ENCODE data around the gene TIPRL. TPM values are rescaled to one million over a fixed set of nuclear protein-coding genes. Genes with fewer than 3 reads are reported as not detected.

TIPRL gene
- total and polyA plus RNA-seq, 2 of the 8 experiments (the other 6 are each of a cell fraction or from before 2014, with no cell fraction given) = 8.1 to 27.4 TPM

- H2AK5ac ChIP-seq (ENCODE audit: low read depth, low read length) = no peak overlapping the region
Measured at GRCh38 chr1:168220470-168220871, 41.7 kb downstream of the TIPRL start.

More at GRCh38 chr1:168220470-168220871, 41.7 kb downstream of the TIPRL start:
- no peaks in the 10 kb centered on the region for H3K27me3 ChIP-seq (replicated peaks in 1 of 4; ENCODE audit: control insufficient read depth in 3 of 4, extremely low read depth in 1 of 4, insufficient read depth in 3 of 4, low read length in 3 of 4)
- H4K8ac ChIP-seq (ENCODE audit: extremely low read depth, insufficient read depth, low read length) = no peak overlapping the region
- FAIRE-seq (no peak), DNase-seq (ENCODE audit: low read depth in 1 of 2, low spot score in 2 of 2) (no peak)
- H4K20me1 ChIP-seq (replicated peaks in 1 of 2; ENCODE audit: control insufficient read depth in 1 of 2, insufficient read depth in 2 of 2, low read length in 2 of 2) = no peaks in the 10 kb centered on the region
- no peak overlapping the region for H2BK5ac ChIP-seq (ENCODE audit: low read depth, low read length)
- H3K4ac ChIP-seq (replicated peaks; ENCODE audit: insufficient read length, low read depth, low read length) = no peak overlapping the region
- 0 out of 4 replicates have a peak, but pooled peaks cover 3 to 5% of the 10 kb centered on the region in 2 experiments for H3K9me3 ChIP-seq (ENCODE audit: insufficient read depth in 2 of 2, low read depth in 1 of 2, low read length in 1 of 2)
- no peak overlapping the region for H3K4me2 ChIP-seq (ENCODE audit: insufficient read depth in 1 of 2, low read depth in 2 of 2, low read length in 2 of 2)
- no peak overlapping the region for H4K5ac ChIP-seq (ENCODE audit: insufficient read length, low read depth, low read length)
- H3K27ac ChIP-seq (ENCODE audit: low read depth, low read length) = no peak overlapping the region
- H2BK120ac ChIP-seq (replicated peaks; ENCODE audit: low read depth, low read length) = no peak overlapping the region
- no peak overlapping the region for H2BK20ac ChIP-seq (ENCODE audit: low read length)
- no peak overlapping the region for H4K91ac ChIP-seq (replicated peaks; ENCODE audit: insufficient read length, low read length)
- H2AFZ ChIP-seq (ENCODE audit: low read length) = no peak overlapping the region
- peaks cover 0 to 7% (median 6%) of the 10 kb centered on the region in 4 experiments; a peak in 5 of 7 replicates for H3K4me1 ChIP-seq (replicated peaks in 1 of 4; ENCODE audit: control insufficient read depth in 3 of 4, insufficient read depth in 4 of 4, low read length in 3 of 4)
- 0 out of 2 replicates have a peak, but pooled peaks cover under 1% of the 10 kb centered on the region for H3K23me2 ChIP-seq (ENCODE audit: low read depth, low read length)
- H3K79me2 ChIP-seq (ENCODE audit: control insufficient read depth in 1 of 2, insufficient read depth in 2 of 2, low read length in 2 of 2) = no peaks in the 10 kb centered on the region
- H3K18ac ChIP-seq (ENCODE audit: extremely low read depth, low read length) = no peak overlapping the region
- H2BK15ac ChIP-seq (ENCODE audit: low read length) = no peak overlapping the region
- no peak overlapping the region for H3K14ac ChIP-seq (ENCODE audit: insufficient read length)
- 81% methylated on average over 6 of the region's 6 CpGs; no CpG with 5 or more reads in 1 of the 2 experiments for whole genome bisulfite sequencing, 2 experiments (ENCODE audit: extremely low coverage in 1 of 2, insufficient coverage in 1 of 2, insufficient read length in 1 of 2, insufficient replicate concordance in 2 of 2, low coverage in 1 of 2, low lambda C conversion rate in 2 of 2, missing lambda C conversion rate in 1 of 2)
- H2BK12ac ChIP-seq (ENCODE audit: low read depth, low read length) = peak overlapping the region; percentile 68; the same call in 1 of the 2 replicates
- POLR2A ChIA-PET (ENCODE audit: partially characterized antibody) = interaction anchor here (0.6 kb wide), 1 partner anchor 31 kb away, joined by 4 read pairs; no protein-coding TSS in a partner anchor
- H3K79me1 ChIP-seq (ENCODE audit: low read depth, low read length) = no peaks in the 10 kb centered on the region
- no peak overlapping the region for H3K4me3 ChIP-seq (ENCODE audit: extremely low read depth in 1 of 4, insufficient read depth in 2 of 4, low read depth in 3 of 4, low read length in 4 of 4)
- no peak for TF ChIP-seq KDM1A (IDR thresholded peaks at IDR 0.05; ENCODE audit: borderline replicate concordance, low read length)
- TF ChIP-seq SAP30 (IDR thresholded peaks at IDR 0.05; ENCODE audit: insufficient read depth, insufficient replicate concordance, low read length) = no peak
- TF ChIP-seq CREB1 (IDR thresholded peaks at IDR 0.05) = no peak
- no peak for TF ChIP-seq SRF (IDR thresholded peaks at IDR 0.05; ENCODE audit: low read depth, low read length)
- TF ChIP-seq TCF12 (IDR thresholded peaks at IDR 0.05; ENCODE audit: low read depth, low read length) = no peak
- no peak for TF ChIP-seq BRCA1 (IDR thresholded peaks at IDR 0.05; ENCODE audit: low read depth, low read length)
- TF ChIP-seq RBBP5 (IDR thresholded peaks at IDR 0.05; ENCODE audit: borderline replicate concordance, low read depth, low read length) = no peak
- TF ChIP-seq ATF2 (IDR thresholded peaks at IDR 0.05; ENCODE audit: low read length) = no peak
- H3K36me3 ChIP-seq (ENCODE audit: control insufficient read depth in 2 of 4, insufficient read depth in 4 of 4, low read length in 3 of 4) = no peaks in the 10 kb centered on the region
- H3K9ac ChIP-seq (replicated peaks in 1 of 4; ENCODE audit: extremely low read depth in 1 of 4, low read depth in 3 of 4, low read length in 3 of 4) = no peak overlapping the region
- no peak overlapping the region for H3K23ac ChIP-seq (ENCODE audit: insufficient read length)
- CTCF ChIA-PET (ENCODE audit: partially characterized antibody) = no interaction called here
- H3K56ac ChIP-seq (replicated peaks; ENCODE audit: insufficient read length, low read depth, low read length) = no peak overlapping the region
